GM23338 (cell line): ENCODE measurements around the gene DOCK3. TPM values are rescaled to one million over a fixed set of nuclear protein-coding genes. Genes with fewer than 3 reads are reported as not detected.

Experiments
- ATAC-seq: fragments of 200-7000 bp; cut with Tn5 transposase; 3 replicates; pipeline ENCODE4 v1.9.1; 2020
- DNase-seq: peaks from one replicate; pipeline ENCODE4 v3.0.0-alpha.2; 2015; ENCODE audit warnings: low spot score
- H2AFZ ChIP-seq: fragments of 200-600 bp; sonication (generic); 2 replicates; pipeline ENCODE4 v1.8.0; 2016; ENCODE audit warnings: antibody characterized with exemption, mild to moderate bottlenecking, moderate library complexity
- H3F3A ChIP-seq: fragments of 200-600 bp; sonication (generic); replicated peaks from 2 replicates; pipeline ENCODE4 v1.8.0; 2017; ENCODE audit warnings: antibody characterized with exemption, mixed run types, low read depth
- H3K27ac ChIP-seq: fragments of 200-600 bp; sonication (generic); 2 replicates; pipeline ENCODE4 v1.6.1; 2016; ENCODE audit warnings: low read depth
- H3K27me3 ChIP-seq: fragments of 200-600 bp; sonication (generic); 2 replicates; pipeline ENCODE4 v1.8.0; 2016; ENCODE audit warnings: mild to moderate bottlenecking, mixed run types, moderate library complexity; ENCODE audit not compliant: insufficient read depth
- H3K36me3 ChIP-seq: fragments of 200-600 bp; sonication (generic); 2 replicates; pipeline ENCODE4 v1.8.0; 2016; ENCODE audit warnings: mild to moderate bottlenecking; ENCODE audit not compliant: insufficient read depth
- H3K4me1 ChIP-seq: fragments of 200-600 bp; sonication (generic); 2 replicates; pipeline ENCODE4 v1.8.0; 2016; ENCODE audit warnings: mild to moderate bottlenecking, moderate library complexity; ENCODE audit not compliant: insufficient read depth
- H3K4me2 ChIP-seq: fragments of 200-600 bp; sonication (generic); 2 replicates; pipeline ENCODE4 v1.7.1; 2017; ENCODE audit warnings: mixed run types
- H3K4me3 ChIP-seq: fragments of 200-600 bp; sonication (generic); 2 replicates; pipeline ENCODE4 v1.6.1; 2016; ENCODE audit warnings: mixed run types
- H3K79me2 ChIP-seq: fragments of 200-600 bp; sonication (generic); replicated peaks from 2 replicates; pipeline ENCODE4 v1.8.0; 2017; ENCODE audit warnings: mild to moderate bottlenecking; ENCODE audit not compliant: insufficient read depth
- H3K9me2 ChIP-seq: fragments of 200-600 bp; sonication (generic); 2 replicates; pipeline ENCODE4 v1.8.0; 2017; ENCODE audit not compliant: insufficient read depth
- H4K20me1 ChIP-seq: fragments of 200-600 bp; sonication (generic); replicated peaks from 2 replicates; pipeline ENCODE4 v1.8.0; 2017; ENCODE audit warnings: mild to moderate bottlenecking; ENCODE audit not compliant: insufficient read depth
- H3K27ac Mint-ChIP-seq: 2 replicates; pipeline ENCODE4 v1.8.0; 2020; ENCODE audit warnings: inconsistent platforms, mild to moderate bottlenecking, moderate library complexity, mixed read lengths
- H3K27me3 Mint-ChIP-seq: 3 replicates; pipeline ENCODE4 v1.8.0; 2022; ENCODE audit warnings: low read depth, mild to moderate bottlenecking, moderate library complexity, mixed read lengths, inconsistent platforms; ENCODE audit not compliant: insufficient read depth, poor library complexity
- H3K36me3 Mint-ChIP-seq: 3 replicates; pipeline ENCODE4 v1.8.0; 2021; ENCODE audit warnings: low read depth, mild to moderate bottlenecking, inconsistent platforms, moderate library complexity, mixed read lengths
- H3K4me1 Mint-ChIP-seq: 3 replicates; pipeline ENCODE4 v1.8.0; 2020; ENCODE audit warnings: mild to moderate bottlenecking, inconsistent platforms, mixed read lengths
- H3K4me3 Mint-ChIP-seq: 3 replicates; pipeline ENCODE4 v1.8.0; 2021; ENCODE audit warnings: moderate library complexity, mild to moderate bottlenecking, inconsistent platforms, mixed read lengths
- H3K9me3 Mint-ChIP-seq: 3 replicates; pipeline ENCODE4 v1.8.0; 2020; ENCODE audit warnings: moderate library complexity, mild to moderate bottlenecking, inconsistent platforms, mixed read lengths
- CREB1 ChIP-seq: fragments of 250-450 bp; sonication (Bioruptor Pico); IDR thresholded peaks from 2 replicates; pipeline ENCODE4 v1.5.0; 2020; ENCODE audit warnings: low read depth, mild to moderate bottlenecking, moderate library complexity
- ETS1 ChIP-seq: IDR thresholded peaks from 2 replicates; pipeline ENCODE4 v1.6.1; 2016; ENCODE audit warnings: antibody characterized with exemption
- EZH2 ChIP-seq: fragments of 200-600 bp; sonication (generic); IDR thresholded peaks from one replicate; pipeline ENCODE4 v1.8.0; 2017; ENCODE audit warnings: antibody characterized with exemption, mild to moderate bottlenecking, low read depth; ENCODE audit not compliant: unreplicated experiment
- EZH2phosphoT487 ChIP-seq: fragments of 200-600 bp; sonication (generic); IDR thresholded peaks from one replicate; pipeline ENCODE4 v1.8.1; 2018; ENCODE audit warnings: antibody characterized with exemption; ENCODE audit not compliant: unreplicated experiment
- JUNB ChIP-seq: IDR thresholded peaks from one replicate; pipeline ENCODE4 v1.6.1; 2016; ENCODE audit warnings: antibody characterized with exemption; ENCODE audit not compliant: unreplicated experiment
- NANOG ChIP-seq: IDR thresholded peaks from 2 replicates; pipeline ENCODE4 v1.6.1; 2016; ENCODE audit warnings: antibody characterized with exemption, borderline replicate concordance
- POLR2AphosphoS5 ChIP-seq: IDR thresholded peaks from 2 replicates; pipeline ENCODE4 v1.6.1; 2016; ENCODE audit warnings: antibody characterized with exemption, low read depth
- REST ChIP-seq: IDR thresholded peaks from one replicate; pipeline ENCODE4 v1.6.1; 2018; ENCODE audit warnings: antibody characterized with exemption; ENCODE audit not compliant: unreplicated experiment
- STAT1 ChIP-seq: IDR thresholded peaks from one replicate; pipeline ENCODE4 v1.6.1; 2016; ENCODE audit warnings: antibody characterized with exemption; ENCODE audit not compliant: unreplicated experiment
- ZNF114 ChIP-seq: fragments of 250-450 bp; sonication (Bioruptor Pico); IDR thresholded peaks from 2 replicates; pipeline ENCODE4 v1.5.0; 2020; ENCODE audit warnings: mild to moderate bottlenecking, moderate library complexity
- ZNF331 ChIP-seq: fragments of 250-450 bp; sonication (Bioruptor Pico); IDR thresholded peaks from 2 replicates; pipeline ENCODE4 v1.5.0; 2020; ENCODE audit warnings: low read depth, mild to moderate bottlenecking, moderate library complexity
- ZNF462 ChIP-seq: fragments of 250-450 bp; sonication (Bioruptor Pico); IDR thresholded peaks from 2 replicates; pipeline ENCODE4 v1.5.0; 2020; ENCODE audit warnings: mild to moderate bottlenecking, moderate library complexity
- polyA plus RNA-seq: library from polyadenylated mRNA; unstranded; fragments of >200 nt; fragmentation: Nextera tagmentation; extraction: Ambion mirVana; gene quantifications from 2 replicates; pipeline ENCODE4 v1.2.1, GENCODE V29; 2016
- total RNA-seq: library from RNA; depleted of rRNA; stranded (reverse); fragments of >200 nt; shearing (Covaris generic); gene quantifications from 2 replicates; pipeline ENCODE4 v1.2.3, GENCODE V29; 2014
- TF ChIP-seq, protein P1 (sequence below), 2 experiments: fragments of 200-600 bp in 1 of 2; sonication (generic) in 1 of 2; conservative IDR thresholded peaks; 2 replicates each; pipeline versions ENCODE4 v1.5.1 to v1.6.1; 2016 to 2017; ENCODE audit warnings: antibody characterized with exemption in 2 of 2, low read depth in 2 of 2, mild to moderate bottlenecking in 2 of 2, moderate library complexity in 1 of 2

The DOCK3 gene
- total and polyA plus RNA-seq, 2 experiments from 2014 or later = 2.4 to 5.6 TPM

- no peaks in the 10 kb centered on the region for H3K27me3 ChIP-seq
- H4K20me1 ChIP-seq = no peaks in the 10 kb centered on the region
- no peaks in the 10 kb centered on the region for H3K36me3 ChIP-seq
- no peak overlapping the region for H3K4me3 ChIP-seq
- DNase-seq = no peak
- no peak overlapping the region for H3K27ac ChIP-seq
- H3K27me3 Mint-ChIP-seq = peaks cover 1% of the 10 kb centered on the region
- ATAC-seq = no peak
- H3K4me1 ChIP-seq = peaks cover 16% of the 10 kb centered on the region
- peaks cover 93% of the 10 kb centered on the region for H3K79me2 ChIP-seq
- H2AFZ ChIP-seq = no peak overlapping the region
- H3K36me3 Mint-ChIP-seq = peaks cover 16% of the 10 kb centered on the region; the same call in 2 of the 3 replicates
- no peak overlapping the region for H3K27ac Mint-ChIP-seq
- H3F3A ChIP-seq = no peaks in the 10 kb centered on the region
- peaks cover 31% of the 10 kb centered on the region for H3K9me3 Mint-ChIP-seq
- no peaks in the 10 kb centered on the region for H3K9me2 ChIP-seq
- H3K4me3 Mint-ChIP-seq = no peak overlapping the region
- peaks cover 2% of the 10 kb centered on the region; the same call in 1 of the 3 replicates for H3K4me1 Mint-ChIP-seq
- TF ChIP-seq ZNF331 (CRISPR knock-in tag) (no peak), EZH2 (no peak), POLR2AphosphoS5 (no peak), ZNF462 (CRISPR knock-in tag) (no peak), STAT1 (no peak), CREB1 (CRISPR knock-in tag) (no peak), ETS1 (no peak), NANOG (no peak), ZNF114 (CRISPR knock-in tag) (no peak), EZH2phosphoT487 (no peak), JUNB (no peak), REST (no peak)
- TF ChIP-seq, protein P1, sequence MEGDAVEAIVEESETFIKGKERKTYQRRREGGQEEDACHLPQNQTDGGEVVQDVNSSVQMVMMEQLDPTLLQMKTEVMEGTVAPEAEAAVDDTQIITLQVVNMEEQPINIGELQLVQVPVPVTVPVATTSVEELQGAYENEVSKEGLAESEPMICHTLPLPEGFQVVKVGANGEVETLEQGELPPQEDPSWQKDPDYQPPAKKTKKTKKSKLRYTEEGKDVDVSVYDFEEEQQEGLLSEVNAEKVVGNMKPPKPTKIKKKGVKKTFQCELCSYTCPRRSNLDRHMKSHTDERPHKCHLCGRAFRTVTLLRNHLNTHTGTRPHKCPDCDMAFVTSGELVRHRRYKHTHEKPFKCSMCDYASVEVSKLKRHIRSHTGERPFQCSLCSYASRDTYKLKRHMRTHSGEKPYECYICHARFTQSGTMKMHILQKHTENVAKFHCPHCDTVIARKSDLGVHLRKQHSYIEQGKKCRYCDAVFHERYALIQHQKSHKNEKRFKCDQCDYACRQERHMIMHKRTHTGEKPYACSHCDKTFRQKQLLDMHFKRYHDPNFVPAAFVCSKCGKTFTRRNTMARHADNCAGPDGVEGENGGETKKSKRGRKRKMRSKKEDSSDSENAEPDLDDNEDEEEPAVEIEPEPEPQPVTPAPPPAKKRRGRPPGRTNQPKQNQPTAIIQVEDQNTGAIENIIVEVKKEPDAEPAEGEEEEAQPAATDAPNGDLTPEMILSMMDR (conservative IDR thresholded peaks at IDR 0.05; ENCODE audit: low read depth in 2 of 2) = no peak
- H3K4me2 ChIP-seq = no peak overlapping the region
Observed at GRCh38 chr3:50698269-50698668, 23.5 kb downstream of the DOCK3 start.
